HG03520 (cell line): ENCODE results near the gene CNOT6.

Experiments used
- ATAC-seq: cut with Tn5 transposase; IDR thresholded peaks from one replicate; pipeline ENCODE4 v1.9.1; 2021; ENCODE audit warnings: mild to moderate bottlenecking, moderate library complexity; ENCODE audit not compliant: unreplicated experiment

Gene CNOT6

DNA sequence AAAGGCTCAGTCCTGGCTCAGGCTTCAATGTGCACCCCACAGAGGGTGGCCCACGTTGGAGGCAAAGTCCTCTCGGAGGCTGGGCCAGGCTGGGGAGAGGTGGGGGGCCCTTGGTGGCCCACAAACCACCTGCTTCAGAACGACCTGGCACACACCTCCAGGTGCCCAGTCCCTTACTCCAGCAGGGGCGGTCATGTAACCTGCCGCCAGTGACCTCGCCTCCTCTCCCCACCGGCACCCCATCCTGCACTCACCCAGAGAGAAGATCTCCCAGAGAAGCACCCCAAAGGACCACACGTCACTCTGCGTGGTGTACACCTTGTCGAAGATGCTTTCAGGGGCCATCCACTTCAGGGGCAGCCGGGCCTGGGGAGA, 119.6 kb downstream of the CNOT6 start:
- no peak for ATAC-seq

DNA sequence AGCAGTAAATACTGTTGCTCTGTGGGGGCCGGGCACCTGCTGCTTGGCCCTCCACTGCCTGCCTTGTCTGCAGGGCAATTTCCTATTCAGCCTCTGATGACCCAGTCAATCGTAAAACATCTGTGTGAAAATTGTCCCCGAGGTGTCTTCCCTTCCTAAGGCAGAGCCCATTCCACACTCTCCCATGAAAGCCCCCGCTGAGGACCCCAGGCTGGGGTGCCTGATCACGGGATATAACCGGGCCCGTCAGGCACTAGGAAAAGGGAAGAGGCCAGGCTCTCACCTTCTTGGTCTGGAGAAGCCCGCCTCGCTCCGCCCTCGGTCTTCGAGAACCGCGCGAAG, 124.3 kb downstream of the CNOT6 start:
- ATAC-seq: no peak

DNA sequence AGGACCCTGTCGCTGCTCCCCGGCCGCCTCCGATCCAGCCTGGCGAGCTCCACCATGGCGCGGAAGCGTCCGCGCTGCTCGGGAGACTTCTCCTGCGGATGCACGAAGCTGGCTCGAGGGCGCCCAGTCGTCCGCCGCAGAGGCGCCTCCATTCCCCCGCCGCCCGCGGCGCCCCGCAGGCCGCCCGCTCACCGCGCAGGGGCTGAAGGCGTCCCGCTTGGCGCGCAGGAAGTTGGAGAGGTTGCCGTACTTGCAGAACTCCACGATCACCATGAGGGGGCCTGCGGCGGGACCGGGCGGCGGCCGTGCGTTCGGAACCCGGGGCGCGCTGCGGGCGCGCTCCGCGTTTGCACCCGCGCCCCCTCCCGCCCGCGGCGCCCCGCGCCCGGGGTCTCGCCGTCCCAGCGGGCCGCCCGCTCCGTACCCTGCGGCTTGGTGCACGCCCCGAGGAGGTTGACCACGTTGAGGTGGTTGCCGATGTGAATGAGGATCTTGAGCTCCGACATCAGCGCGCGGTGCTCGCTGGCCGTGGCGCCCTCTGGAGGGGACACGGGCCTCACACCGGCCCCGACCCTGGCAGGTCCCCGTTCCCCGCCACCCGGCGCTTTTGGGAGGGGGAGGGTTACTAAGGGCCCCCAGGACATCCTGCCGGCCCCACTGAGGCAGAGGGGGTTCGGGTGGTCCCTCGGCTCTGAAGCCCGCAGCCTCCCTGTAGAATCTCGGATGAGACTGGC, 124.8 kb downstream of the CNOT6 start:
- no peak for ATAC-seq

DNA sequence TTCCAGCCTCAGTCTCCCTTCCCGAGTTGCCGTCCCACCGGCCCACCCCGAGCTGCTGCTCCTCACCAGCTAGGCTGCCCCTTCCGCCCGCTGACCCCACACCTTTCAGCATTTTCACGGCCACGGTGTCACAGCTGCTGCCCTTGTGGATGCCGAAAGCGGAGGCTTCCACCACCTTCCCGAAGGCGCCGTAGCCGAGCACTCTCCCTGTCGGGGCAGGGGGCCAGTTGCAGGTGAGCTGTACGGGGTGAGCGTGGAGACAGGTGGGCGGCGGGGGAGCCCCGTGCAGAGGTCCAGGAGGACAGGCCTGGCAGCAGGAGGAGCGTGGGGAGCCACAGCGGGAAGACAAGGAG, 125.4 kb downstream of the CNOT6 start:
- ATAC-seq: no peak

DNA sequence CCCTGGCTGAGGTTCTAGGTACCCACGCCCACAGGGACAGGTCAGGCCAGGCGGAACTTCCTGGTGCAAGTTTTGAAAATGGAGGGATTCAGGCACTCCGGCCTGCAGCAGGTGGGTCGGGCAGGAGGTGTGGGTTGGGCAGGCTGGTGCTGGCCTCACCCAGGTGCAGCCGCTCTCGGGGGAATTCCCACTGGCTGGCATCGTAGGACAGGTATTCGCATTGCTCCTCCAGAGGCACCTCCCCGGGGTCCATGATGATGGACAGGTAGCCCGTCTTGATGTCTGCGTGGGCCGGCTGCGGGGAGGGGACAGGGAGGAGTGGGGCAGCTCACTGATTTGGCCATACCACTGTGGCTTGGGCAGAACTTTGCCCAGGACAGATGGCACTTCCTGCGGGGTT, 125.8 kb downstream of the CNOT6 start:
- no peak for ATAC-seq

DNA sequence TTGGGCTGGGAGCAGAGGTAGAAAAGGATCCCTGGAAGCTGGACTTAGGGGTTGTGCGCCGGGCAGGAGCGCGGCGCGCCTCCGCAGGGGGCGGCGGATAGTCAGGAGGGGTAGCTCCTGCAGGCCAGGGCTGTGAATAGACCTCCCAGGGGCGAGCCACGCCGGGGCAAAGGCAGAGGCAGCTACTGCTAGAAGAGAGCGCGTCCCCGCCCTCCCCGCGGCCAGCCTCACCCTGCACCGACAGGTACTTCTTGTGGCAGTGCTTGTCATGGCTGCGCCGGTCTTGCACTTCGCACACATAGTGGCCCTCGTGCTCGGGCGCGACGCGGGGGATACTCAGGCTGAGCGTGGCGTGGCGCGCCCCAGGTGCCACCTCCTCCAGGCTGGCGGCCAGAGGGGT, 127.1 kb downstream of the CNOT6 start:
- no peak for ATAC-seq

DNA sequence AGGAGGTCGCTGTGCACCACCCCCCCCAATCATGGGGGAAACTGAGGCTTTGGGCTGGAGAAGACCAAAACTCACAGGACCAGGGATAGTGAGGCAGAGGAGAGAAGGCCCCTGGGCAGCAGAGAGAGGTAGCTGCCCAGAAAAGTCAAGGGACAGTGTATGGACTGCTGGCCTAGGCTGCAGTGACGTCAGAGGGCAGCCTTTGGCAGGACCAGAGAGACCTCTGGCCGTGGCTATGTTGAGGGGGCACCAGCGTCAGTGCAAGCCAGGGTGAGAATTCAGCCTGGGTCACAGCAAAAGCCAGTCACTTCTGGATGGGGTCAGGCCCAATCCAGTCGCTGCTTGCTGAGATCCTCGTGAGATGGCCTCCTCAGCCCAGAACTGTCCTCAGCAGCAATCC, 128.7 kb downstream of the CNOT6 start:
- ATAC-seq: no peak

DNA sequence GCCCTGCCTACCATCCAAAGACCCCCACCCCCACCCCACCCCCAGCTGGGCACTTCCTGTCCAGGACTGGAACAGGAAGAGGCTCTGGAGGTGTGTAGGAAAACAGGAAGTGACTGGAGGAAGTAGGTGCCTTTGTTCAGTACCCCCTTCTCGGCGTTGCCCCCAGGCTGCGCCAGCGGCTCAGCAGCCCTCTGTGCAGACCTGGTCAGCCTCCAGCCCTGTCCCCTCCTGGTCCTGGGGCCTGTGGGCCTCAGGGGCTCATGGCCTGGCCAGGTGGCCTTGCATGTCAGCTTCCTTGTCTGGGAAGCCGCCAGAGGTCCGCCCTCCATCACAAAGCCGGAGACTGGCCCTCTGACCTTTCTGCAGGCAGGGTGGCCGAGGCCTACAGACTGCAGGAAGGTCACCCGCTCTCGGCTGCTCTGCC, 129.2 kb downstream of the CNOT6 start:
- no peak for ATAC-seq

DNA sequence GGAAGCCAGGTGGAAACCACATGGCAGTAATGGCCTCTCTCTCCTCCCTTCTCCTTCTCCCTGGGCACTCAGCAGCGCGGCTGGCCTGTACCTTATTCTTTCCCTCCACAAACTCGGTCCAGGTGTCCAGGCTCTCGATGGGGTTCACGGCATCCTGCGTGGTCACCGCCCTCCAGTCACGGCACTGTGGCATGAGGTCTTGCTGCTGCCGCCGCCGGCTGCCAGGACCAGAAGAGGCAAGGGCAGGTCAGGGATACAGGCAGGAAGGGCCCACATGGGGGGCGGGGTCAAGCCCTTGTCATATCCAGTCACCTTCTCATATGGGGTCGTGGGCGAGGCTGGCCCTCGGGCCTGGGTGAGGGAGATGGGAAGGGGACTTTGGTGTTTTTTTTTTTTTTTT, 129.7 kb downstream of the CNOT6 start:
- ATAC-seq: no peak

DNA sequence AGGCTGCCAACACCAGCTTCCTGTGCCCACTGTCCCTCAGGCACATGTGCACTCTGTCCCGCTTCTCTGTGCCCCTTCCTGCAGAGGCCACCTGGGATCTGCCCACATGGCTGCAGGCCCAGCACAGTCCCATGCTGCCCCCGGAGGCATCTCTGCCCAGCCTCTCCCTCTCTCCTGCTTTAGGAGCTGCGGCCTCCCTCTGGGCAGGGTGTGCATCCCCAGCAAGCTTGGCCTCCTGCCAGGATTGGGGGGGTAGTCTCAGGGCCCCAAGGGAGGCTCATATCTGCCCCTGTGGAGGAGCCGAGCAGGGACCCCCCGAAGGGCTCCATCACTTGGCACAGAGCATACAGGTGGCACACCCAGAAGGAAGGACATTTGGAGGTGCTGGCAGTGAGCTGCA, 130.4 kb downstream of the CNOT6 start:
- ATAC-seq: no peak

DNA sequence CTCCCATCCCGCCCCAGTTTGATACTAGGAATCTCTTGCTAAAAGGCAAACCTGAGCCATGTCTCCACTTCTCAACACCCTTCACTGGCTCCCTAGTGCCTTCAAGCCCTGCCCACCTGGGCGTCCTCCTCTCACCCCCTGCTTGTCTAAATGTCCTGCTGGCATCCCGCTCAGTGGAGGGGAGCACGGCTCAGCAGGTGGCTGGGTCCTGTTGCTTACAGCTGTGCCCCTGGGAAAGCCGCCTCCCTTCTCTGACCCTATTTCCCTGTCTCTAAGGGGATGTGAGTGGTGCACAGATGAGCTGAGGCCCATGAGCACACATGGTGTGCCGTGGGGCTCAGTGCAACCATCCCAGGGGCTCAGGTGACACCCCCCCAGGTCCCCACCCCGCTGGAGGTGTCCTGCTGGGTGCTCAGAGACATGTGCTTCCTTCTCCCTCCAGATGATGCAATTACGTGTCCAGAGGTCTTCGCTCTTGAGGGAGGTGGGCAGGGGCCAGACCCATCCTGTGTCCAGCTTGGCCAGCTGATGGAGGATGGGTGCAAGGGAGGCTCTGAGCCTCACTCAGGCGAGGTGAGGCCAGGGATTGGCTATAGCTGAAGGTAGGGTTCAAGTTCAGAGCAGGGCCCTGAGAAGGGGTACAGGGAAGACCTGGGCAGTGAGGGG, 131.1 kb downstream of the CNOT6 start:
- no peak for ATAC-seq

DNA sequence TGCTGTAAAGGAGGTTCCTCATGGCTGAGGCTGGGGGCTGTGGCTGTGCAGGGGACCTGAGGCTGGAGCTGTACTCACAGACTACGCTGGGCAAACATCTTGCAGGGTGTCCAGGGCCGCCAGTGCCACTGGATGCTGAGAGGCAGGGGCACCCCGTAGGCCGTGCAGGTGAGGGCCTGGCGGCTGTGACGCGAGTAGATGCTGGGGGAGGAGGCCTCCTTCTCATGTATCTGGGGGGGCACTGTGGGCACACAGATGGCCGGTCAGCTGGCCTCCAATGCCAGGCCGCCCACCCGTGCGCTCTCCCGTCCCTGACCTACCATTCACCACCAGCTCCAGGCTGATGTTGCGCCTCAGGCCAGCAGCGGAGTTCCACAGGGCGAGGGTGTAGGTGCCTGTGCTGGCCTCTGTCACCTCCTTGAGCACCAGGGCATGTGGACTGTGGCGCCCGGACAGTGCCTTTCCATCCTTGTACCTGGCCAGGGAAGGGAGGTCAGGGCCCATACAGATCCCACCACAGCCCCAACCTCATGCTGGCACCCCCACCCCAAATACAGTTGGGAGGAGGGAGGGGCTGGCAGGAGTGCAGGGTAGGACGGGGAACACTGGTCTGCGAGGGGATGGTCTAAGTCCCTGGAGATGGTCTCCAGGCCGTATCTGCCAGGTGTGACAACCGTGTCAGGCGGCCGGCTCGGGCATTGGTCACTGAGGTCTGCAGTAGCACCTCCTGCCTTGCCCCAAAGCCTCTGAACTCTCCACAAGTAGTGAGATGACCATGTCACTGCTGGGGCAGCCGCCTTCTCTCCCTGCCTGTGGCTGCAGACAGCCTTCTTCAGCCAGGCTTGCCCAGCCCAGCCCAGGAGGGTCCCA, 131.8 kb downstream of the CNOT6 start:
- ATAC-seq: no peak

DNA sequence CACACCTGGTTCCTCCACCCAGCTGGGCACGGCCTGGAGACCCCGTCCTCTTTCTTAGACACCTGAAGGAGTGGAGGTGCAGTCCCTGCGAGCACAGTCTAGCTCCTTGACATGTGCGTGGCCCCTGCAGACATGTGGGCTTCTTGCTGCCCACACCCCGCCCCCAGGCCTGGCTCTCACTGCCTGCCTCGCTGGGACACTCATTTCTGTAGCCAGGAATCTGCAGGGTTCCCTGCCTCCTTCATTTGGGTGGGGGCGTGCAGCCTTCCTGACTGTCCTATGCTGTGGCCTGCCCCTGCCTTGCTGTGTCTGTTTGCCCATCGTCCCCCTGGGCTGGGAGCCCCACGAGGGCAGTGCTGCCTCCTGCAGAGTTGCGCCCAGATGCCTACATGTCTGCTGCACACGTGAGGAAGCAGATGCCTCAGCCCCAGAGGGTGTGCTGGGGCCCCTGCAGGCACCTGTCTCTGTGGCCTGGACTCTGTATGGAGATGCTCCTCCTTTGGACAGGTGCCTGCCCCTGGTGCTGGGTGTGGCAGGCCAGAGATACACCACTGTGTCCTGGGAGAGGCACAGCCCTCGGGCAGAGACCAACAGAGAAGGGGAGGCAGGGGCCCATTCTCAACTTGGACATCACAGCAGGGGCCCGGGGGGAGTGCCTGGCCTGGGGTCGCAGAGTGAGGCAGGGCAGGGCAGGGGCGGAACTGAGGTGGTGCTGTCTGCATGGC, 132.6 kb downstream of the CNOT6 start:
- no peak for ATAC-seq

DNA sequence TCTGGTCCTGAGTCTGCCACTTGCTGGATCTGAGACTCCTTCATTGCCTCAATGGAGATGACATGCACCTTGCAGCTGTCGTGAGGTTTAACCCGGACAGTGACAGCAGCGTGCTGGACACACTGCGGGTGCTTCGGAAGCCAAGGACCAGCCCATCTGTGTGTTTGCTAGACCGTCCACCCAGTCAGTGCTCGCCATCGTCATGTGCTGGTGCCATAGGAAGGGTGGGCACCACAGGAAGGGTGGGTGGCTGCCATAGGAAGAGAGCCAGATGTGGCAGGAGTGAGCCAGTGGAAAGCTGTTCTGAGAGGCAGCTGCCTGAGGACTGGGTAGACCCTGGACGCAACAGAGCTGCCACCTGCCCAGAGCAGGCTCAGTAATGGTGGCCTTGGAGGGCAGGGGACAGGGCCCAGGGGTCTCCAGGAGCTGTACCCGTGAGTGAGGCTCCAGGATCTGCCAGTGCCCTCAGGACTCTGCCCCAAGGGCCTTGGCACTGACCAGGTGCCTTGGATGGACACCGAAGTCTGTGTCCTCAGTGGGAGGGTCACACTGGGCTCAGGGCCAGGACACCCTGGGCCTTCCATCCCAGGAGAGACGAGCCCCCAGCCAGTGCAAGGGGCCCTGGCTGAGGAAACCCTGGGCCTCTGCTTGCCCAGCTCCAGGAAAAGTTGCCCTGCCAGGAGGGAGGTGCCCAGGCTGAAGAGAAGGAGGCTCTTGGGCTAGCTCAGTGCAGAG, 133.4 kb downstream of the CNOT6 start:
- ATAC-seq: no peak
